SU-DHL-6 (cell line): ENCODE results near the gene ATP6V1B1.

Experiments
- H2AFZ ChIP-seq: fragments of 200-600 bp; sonication (generic); 2 replicates; pipeline ENCODE4 v1.6.1; 2014; ENCODE audit warnings: low read depth, mild to moderate bottlenecking, moderate library complexity, mixed read lengths, antibody characterized with exemption, low read length; ENCODE audit not compliant: severe bottlenecking
- H3F3A ChIP-seq: fragments of 200-600 bp; shearing (Covaris generic); 2 replicates; pipeline ENCODE4 v1.6.0; 2016; ENCODE audit warnings: antibody characterized with exemption, mild to moderate bottlenecking; ENCODE audit not compliant: insufficient read depth
- H3K27ac ChIP-seq: fragments of 200-600 bp; sonication (generic); 2 replicates; pipeline ENCODE4 v1.5.1; 2016; ENCODE audit warnings: low read depth, mild to moderate bottlenecking, low read length, moderate library complexity, mixed read lengths
- H3K27me3 ChIP-seq: fragments of 200-600 bp; sonication (generic), shearing (Covaris generic); 2 replicates; pipeline ENCODE4 v1.6.0; 2014; ENCODE audit warnings: mild to moderate bottlenecking, low read length
- H3K36me3 ChIP-seq: fragments of 200-600 bp; sonication (generic); 2 replicates; pipeline ENCODE4 v1.6.1; 2014; ENCODE audit warnings: mild to moderate bottlenecking, low read length, mixed read lengths
- H3K4me2 ChIP-seq: fragments of 300-600, 200-600 bp; shearing (Covaris generic), sonication (generic); 2 replicates; pipeline ENCODE4 v1.6.0; 2014; ENCODE audit warnings: low read length, low read depth, mild to moderate bottlenecking; ENCODE audit not compliant: poor library complexity, severe bottlenecking
- H3K4me3 ChIP-seq: fragments of 200-600 bp; sonication (generic); 2 replicates; pipeline ENCODE4 v1.5.1; 2014; ENCODE audit warnings: antibody characterized with exemption, low read length, mild to moderate bottlenecking, mixed read lengths; ENCODE audit not compliant: insufficient read depth, poor library complexity, severe bottlenecking
- H3K79me2 ChIP-seq: fragments of 200-600 bp; sonication (generic); 2 replicates; pipeline ENCODE4 v1.6.1; 2014; ENCODE audit warnings: mild to moderate bottlenecking, low read length, moderate library complexity; ENCODE audit not compliant: insufficient read depth
- H3K9ac ChIP-seq: fragments of 200-600 bp; sonication (generic); 2 replicates; pipeline ENCODE4 v1.7.0; 2014; ENCODE audit warnings: mild to moderate bottlenecking, low read length
- H3K9me2 ChIP-seq: fragments of 200-600 bp; sonication (generic); replicated peaks from 2 replicates; pipeline ENCODE4 v1.6.1; 2014; ENCODE audit warnings: low read length; ENCODE audit not compliant: insufficient read depth
- H3K9me3 ChIP-seq: fragments of 200-600 bp; sonication (generic); 2 replicates; pipeline ENCODE4 v1.6.1; 2014; ENCODE audit warnings: low read length, mixed read lengths; ENCODE audit not compliant: insufficient read depth
- H4K20me1 ChIP-seq: fragments of 200-600 bp; sonication (generic); 2 replicates; pipeline ENCODE4 v1.6.1; 2014; ENCODE audit warnings: low read depth, mild to moderate bottlenecking, antibody characterized with exemption, low read length, moderate library complexity, mixed read lengths
- CTCF ChIP-seq: fragments of 200-600 bp; sonication (generic); IDR thresholded peaks from one replicate; pipeline ENCODE4 v1.5.1; 2017; ENCODE audit warnings: antibody characterized with exemption, mild to moderate bottlenecking, low read length, moderate library complexity; ENCODE audit not compliant: insufficient read depth, poor library complexity, severe bottlenecking
- EZH2phosphoT487 ChIP-seq: fragments of 200-600 bp; sonication (generic), shearing (Covaris generic); conservative IDR thresholded peaks from 2 replicates; pipeline ENCODE4 v1.6.1; 2018; ENCODE audit warnings: mild to moderate bottlenecking, antibody characterized with exemption, low read length, moderate library complexity, mixed read lengths

Gene ATP6V1B1

DNA sequence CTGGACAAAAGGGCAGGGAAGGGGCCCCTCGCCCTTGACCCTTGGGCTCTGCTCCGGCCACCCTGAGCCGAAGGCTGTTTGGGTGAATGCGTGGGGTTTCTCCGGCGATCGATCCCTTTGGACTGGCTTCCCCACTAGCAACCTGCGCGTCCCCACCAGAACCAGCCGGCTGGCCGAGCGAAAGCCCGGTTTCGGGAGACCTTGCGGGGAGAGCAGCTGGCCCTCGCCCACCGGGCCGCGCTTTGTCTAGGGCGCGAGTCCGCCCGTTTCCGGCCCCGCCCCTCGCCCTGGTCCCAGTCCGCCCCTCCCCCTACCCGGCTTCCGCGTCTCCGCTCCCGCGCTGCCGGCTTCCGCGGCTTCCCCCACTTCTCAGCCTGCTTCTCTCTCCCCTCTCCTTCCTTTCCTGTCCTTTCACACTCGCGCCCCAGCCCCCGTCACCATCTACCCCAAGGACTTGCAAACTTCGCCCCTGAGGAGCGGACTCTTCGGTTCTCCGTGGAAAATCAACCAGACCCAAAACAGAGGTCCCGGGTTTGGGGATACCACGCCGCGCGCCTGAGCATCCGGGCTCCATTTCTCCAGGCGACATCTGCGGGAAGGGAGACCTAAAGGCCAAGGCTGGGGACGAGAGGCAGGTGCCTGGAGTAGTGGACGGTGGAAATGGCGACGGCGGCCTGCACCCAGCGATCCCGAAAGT lies 48.0 kb upstream of the ATP6V1B1 start:
- Histone ChIP-seq H4K20me1 (no peaks in the 10 kb centered on the region), H3K79me2 (no peaks in the 10 kb centered on the region), H3K9ac (no peak overlapping the region), H3K9me3 (no peaks in the 10 kb centered on the region), H3K36me3 (no peaks in the 10 kb centered on the region), H3K27ac (no peak overlapping the region), H3F3A (no peaks in the 10 kb centered on the region), H3K4me2 (no peak overlapping the region), H2AFZ (no peak overlapping the region), H3K9me2 (no peaks in the 10 kb centered on the region), H3K4me3 (no peak overlapping the region), H3K27me3 (no peaks in the 10 kb centered on the region)
- no peak for TF ChIP-seq EZH2phosphoT487
- TF ChIP-seq CTCF = no peak

DNA sequence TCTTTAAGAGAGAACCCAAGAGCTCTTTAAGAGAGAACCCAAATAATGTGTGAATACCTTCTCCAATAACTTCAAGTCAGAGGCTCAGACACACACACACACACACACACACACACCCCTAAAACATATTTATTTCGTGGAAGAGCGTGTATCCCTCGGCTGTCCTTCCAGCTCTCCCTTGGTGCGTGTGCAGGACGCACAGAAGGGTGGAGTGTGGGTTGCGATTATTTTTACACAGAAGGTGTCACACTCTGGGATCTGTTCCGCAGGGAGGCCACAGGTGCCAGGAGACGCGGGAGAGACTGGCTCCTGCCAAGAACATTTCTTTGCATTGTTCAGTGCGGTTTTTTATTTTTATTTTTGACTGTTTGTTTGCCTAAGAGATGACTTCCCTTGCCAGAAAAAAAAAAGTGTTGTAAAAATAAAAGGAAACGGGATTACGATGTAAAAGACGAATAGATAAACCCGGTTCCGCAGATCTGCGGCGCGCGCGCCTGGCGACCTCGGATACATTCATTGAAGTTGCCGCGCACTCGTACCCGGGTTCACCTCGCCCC lies 47.3 kb upstream of the ATP6V1B1 start:
- no peak overlapping the region for H3K9ac ChIP-seq
- H4K20me1 ChIP-seq = no peaks in the 10 kb centered on the region
- H3K27ac ChIP-seq = no peak overlapping the region
- H3K79me2 ChIP-seq = no peaks in the 10 kb centered on the region
- H3K27me3 ChIP-seq = no peaks in the 10 kb centered on the region
- H3K9me3 ChIP-seq = no peaks in the 10 kb centered on the region
- H3K9me2 ChIP-seq = no peaks in the 10 kb centered on the region
- TF ChIP-seq CTCF (no peak), EZH2phosphoT487 (no peak)
- no peak overlapping the region for H2AFZ ChIP-seq
- H3K4me2 ChIP-seq = no peak overlapping the region
- no peaks in the 10 kb centered on the region for H3K36me3 ChIP-seq
- H3F3A ChIP-seq = no peaks in the 10 kb centered on the region
- H3K4me3 ChIP-seq = no peak overlapping the region

GRCh38 chr2:70888923-70889715 lies 46.6 kb upstream of the ATP6V1B1 start:
- Histone ChIP-seq H3K4me2 (no peak overlapping the region), H3K36me3 (no peaks in the 10 kb centered on the region), H3K9me2 (no peaks in the 10 kb centered on the region), H4K20me1 (no peaks in the 10 kb centered on the region), H3F3A (no peaks in the 10 kb centered on the region), H3K27me3 (no peaks in the 10 kb centered on the region), H3K79me2 (no peaks in the 10 kb centered on the region), H3K9ac (no peak overlapping the region), H3K9me3 (no peaks in the 10 kb centered on the region), H3K4me3 (no peak overlapping the region), H3K27ac (no peak overlapping the region), H2AFZ (no peak overlapping the region)
- no peak for TF ChIP-seq CTCF
- no peak for TF ChIP-seq EZH2phosphoT487
